C4-2B (cell line): ENCODE data around the gene CTNNBL1.

Experiments used
- H3K27ac ChIP-seq: fragments of 450-650 bp; 2 replicates; pipeline ENCODE4 v1.5.1; 2017
- ZFX ChIP-seq: fragments of 450-650 bp; IDR thresholded peaks from 2 replicates; pipeline ENCODE4 v1.6.1; 2017
- TF ChIP-seq, protein P1 (sequence below): fragments of 450-650 bp; conservative IDR thresholded peaks from 2 replicates; pipeline ENCODE4 v1.5.1; 2017; ENCODE audit warnings: mild to moderate bottlenecking

Gene CTNNBL1

DNA sequence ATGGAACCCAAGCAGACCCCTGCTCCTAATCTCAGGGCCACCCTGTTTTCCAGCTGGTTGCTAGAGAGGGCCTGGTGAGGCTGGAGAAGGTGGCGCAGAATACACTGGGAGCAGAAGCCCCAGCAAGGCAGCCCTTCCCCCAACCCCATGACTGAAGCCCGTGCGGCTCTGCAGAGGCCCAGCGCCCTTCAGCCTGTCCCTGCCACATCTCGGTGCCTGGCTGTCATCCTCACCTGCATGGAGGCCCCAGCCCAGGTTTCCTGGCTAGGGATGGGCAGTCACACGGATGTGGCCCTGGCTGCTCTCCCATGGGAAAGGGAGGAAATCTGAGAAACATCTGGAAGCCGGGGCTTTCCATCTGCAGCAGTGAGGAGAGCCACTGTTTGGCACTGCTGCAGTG is 183.0 kb downstream of the CTNNBL1 start:
- no peak overlapping the region for H3K27ac ChIP-seq
- TF ChIP-seq ZFX, result no peak
- TF ChIP-seq, protein P1, sequence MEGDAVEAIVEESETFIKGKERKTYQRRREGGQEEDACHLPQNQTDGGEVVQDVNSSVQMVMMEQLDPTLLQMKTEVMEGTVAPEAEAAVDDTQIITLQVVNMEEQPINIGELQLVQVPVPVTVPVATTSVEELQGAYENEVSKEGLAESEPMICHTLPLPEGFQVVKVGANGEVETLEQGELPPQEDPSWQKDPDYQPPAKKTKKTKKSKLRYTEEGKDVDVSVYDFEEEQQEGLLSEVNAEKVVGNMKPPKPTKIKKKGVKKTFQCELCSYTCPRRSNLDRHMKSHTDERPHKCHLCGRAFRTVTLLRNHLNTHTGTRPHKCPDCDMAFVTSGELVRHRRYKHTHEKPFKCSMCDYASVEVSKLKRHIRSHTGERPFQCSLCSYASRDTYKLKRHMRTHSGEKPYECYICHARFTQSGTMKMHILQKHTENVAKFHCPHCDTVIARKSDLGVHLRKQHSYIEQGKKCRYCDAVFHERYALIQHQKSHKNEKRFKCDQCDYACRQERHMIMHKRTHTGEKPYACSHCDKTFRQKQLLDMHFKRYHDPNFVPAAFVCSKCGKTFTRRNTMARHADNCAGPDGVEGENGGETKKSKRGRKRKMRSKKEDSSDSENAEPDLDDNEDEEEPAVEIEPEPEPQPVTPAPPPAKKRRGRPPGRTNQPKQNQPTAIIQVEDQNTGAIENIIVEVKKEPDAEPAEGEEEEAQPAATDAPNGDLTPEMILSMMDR, result no peak

DNA sequence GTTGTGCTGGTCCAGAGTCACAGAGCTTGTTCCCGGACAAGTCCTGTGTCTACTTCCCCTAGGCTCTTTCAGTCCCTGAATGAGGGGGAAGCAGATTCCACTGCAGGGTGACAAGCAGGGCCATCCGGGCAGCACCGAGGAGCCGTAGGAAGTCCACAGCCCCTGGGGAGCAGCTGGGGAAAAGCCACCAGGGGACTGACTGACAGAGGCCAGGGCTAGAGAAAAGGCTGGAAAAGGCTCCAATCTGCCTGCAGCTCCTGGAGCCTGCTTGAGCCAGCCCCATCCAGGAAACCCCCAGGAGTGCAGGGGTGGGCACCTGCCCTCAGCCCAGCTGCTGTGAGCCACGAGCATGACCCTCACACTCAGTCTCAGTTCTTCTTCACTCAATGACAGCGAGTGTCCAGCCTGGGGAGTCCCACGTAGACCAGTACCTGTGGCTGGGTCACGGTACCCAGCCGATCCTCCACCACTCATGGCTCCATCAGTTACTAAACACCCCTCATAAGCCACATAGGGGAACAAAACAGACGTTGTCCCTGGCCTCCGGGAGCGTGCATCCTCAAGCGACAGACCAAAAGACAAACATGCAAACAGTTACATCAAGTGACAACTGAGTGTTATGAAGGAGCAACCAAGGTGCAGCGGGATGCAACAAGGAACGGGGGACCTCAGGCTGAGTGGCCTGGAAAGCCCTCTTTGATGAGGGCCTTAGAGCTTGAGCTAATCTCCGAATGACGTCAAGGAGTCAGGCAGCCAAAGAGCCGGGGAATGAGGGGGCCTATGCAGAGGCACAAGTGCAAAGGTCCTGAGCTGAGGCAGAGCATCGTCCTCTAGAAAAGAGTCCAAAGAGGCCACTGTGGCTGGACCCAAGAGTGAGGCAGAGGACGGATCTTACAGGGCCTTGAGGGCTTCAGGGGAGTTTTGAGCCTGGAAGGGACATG is 184.3 kb downstream of the CTNNBL1 start:
- TF ChIP-seq, protein P1, result no peak
- TF ChIP-seq ZFX, result no peak
- H3K27ac ChIP-seq, result no peak overlapping the region

- no peak overlapping the region for H3K27ac ChIP-seq
Observed at GRCh38 chr20:37878835-37879599, 185.2 kb downstream of the CTNNBL1 start.

DNA sequence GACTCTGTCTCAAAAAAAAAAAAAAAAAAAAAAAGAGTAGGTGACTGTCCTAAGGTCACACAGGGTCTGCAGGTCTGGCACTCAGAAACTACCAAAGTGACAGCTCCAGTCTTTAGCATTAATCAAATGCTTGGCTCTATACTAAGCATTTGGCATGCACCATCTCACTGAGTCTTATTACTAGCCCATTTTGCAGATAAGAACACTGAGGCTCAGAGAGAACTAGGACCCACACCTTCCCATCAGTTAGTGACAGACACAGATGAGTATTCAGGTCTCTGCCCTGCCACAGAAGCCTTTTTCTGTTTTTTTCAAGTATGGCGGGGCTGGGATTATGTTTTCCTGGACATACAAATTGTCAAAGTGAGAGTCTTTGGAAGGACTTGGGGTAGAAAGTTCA is 186.0 kb downstream of the CTNNBL1 start:
- H3K27ac ChIP-seq, result no peak overlapping the region

More at GRCh38 chr20:37878835-37879599, 185.2 kb downstream of the CTNNBL1 start:
- TF ChIP-seq, protein P1, result no peak
- no peak for TF ChIP-seq ZFX

GRCh38 chr20:37880726-37881591 is 187.1 kb downstream of the CTNNBL1 start:
- no peak overlapping the region for H3K27ac ChIP-seq
- TF ChIP-seq, protein P1, result no peak
- TF ChIP-seq ZFX, result no peak

More for the DNA sequence above, 186.0 kb downstream of the CTNNBL1 start:
- TF ChIP-seq ZFX, result no peak
- TF ChIP-seq, protein P1, result no peak

DNA sequence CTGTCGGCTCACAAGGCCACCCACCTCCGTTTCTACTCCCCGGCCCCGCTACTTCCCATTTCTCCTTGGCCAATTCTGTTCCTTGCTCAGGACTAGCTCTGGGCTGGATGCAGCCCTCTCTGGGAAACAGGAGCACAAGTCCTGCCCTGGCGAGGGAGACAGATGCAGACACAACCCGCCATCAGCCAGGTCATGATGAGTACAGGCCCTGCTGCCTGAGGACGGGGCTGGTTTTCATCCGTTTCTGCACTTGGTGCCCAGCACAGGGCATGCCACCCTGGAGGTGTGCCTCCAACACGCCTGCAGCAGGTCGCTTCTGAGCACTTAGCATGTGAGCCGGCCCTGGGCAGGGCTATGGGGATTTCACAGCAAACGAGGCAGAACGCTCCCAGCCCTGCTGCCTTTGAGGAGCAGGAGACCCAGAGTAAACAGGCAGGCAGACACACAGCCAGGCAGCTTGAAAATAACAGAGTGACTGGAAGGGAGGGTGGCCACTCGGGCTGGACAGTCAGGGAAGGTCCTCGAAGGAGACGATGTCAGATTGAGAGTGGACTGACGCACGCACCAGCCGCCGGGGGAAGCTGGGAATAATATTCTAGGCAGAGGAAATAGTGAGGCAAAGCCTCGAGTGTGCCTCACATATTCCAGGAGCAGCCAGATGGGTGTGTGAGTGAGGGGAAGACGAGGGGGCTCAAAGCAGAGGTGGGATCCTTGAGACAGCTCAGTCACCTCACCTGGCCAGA is 187.9 kb downstream of the CTNNBL1 start:
- TF ChIP-seq ZFX, result no peak
- TF ChIP-seq, protein P1, result no peak
- no peak overlapping the region for H3K27ac ChIP-seq
